ENCODE results near the gene SF3B5.

GRCh38 chr6:144104488-144104887, 9.1 kb upstream of the SF3B5 start:
- TF ChIP-seq, protein P1, sequence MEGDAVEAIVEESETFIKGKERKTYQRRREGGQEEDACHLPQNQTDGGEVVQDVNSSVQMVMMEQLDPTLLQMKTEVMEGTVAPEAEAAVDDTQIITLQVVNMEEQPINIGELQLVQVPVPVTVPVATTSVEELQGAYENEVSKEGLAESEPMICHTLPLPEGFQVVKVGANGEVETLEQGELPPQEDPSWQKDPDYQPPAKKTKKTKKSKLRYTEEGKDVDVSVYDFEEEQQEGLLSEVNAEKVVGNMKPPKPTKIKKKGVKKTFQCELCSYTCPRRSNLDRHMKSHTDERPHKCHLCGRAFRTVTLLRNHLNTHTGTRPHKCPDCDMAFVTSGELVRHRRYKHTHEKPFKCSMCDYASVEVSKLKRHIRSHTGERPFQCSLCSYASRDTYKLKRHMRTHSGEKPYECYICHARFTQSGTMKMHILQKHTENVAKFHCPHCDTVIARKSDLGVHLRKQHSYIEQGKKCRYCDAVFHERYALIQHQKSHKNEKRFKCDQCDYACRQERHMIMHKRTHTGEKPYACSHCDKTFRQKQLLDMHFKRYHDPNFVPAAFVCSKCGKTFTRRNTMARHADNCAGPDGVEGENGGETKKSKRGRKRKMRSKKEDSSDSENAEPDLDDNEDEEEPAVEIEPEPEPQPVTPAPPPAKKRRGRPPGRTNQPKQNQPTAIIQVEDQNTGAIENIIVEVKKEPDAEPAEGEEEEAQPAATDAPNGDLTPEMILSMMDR (conservative IDR thresholded peaks at IDR 0.05): no peak
- TF ChIP-seq ZFX (IDR thresholded peaks at IDR 0.05): no peak
